ENCODE measurements around the gene GAB1.
A peak's percentile ranks its signal among the peaks of the same experiment; 100 is the strongest.

GAB1 gene

GRCh38 chr4:143359644-143360193 is 23.0 kb downstream of the GAB1 start:
- peak; percentile 30; the same call in 2 of the 3 replicates for ATAC-seq (ENCODE audit: low read depth)

GRCh38 chr4:143360838-143361625 is 24.4 kb downstream of the GAB1 start:
- Histone ChIP-seq H3K27ac (ENCODE audit: poor library complexity, severe bottlenecking) (peak overlapping the region; percentile 94), H3K27me3 (ENCODE audit: insufficient read depth, poor library complexity, severe bottlenecking) (no peaks in the 10 kb centered on the region), H3K36me3 (ENCODE audit: low read depth) (no peaks in the 10 kb centered on the region), H3K4me3 (ENCODE audit: severe bottlenecking) (no peak overlapping the region), H3K4me1 (ENCODE audit: insufficient read depth, poor library complexity, severe bottlenecking) (peaks cover 52% of the 10 kb centered on the region), H3K9me3 (ENCODE audit: severe bottlenecking) (no peaks in the 10 kb centered on the region)
- no peak for TF ChIP-seq CTCF (IDR thresholded peaks at IDR 0.05; ENCODE audit: poor library complexity, severe bottlenecking)
- no peak for ATAC-seq (ENCODE audit: low read depth)
- DNase-seq (ENCODE audit: low spot score): no peak

More at GRCh38 chr4:143359644-143360193, 23.0 kb downstream of the GAB1 start:
- no peaks in the 10 kb centered on the region for H3K9me3 ChIP-seq (ENCODE audit: severe bottlenecking)
- H3K4me3 ChIP-seq (ENCODE audit: severe bottlenecking): no peak overlapping the region
- peak overlapping the region; percentile 94 for H3K27ac ChIP-seq (ENCODE audit: poor library complexity, severe bottlenecking)
- no peaks in the 10 kb centered on the region for H3K36me3 ChIP-seq (ENCODE audit: low read depth)
- no peak for DNase-seq (ENCODE audit: low spot score)
- peaks cover 63% of the 10 kb centered on the region for H3K4me1 ChIP-seq (ENCODE audit: insufficient read depth, poor library complexity, severe bottlenecking)
- no peaks in the 10 kb centered on the region for H3K27me3 ChIP-seq (ENCODE audit: insufficient read depth, poor library complexity, severe bottlenecking)
- no peak for TF ChIP-seq CTCF (IDR thresholded peaks at IDR 0.05; ENCODE audit: poor library complexity, severe bottlenecking)

GRCh38 chr4:143362349-143363046 is 25.8 kb downstream of the GAB1 start:
- Histone ChIP-seq H3K27me3 (ENCODE audit: insufficient read depth, poor library complexity, severe bottlenecking) (no peaks in the 10 kb centered on the region), H3K27ac (ENCODE audit: poor library complexity, severe bottlenecking) (no peak overlapping the region), H3K4me3 (ENCODE audit: severe bottlenecking) (no peak overlapping the region), H3K9me3 (ENCODE audit: severe bottlenecking) (no peaks in the 10 kb centered on the region), H3K4me1 (ENCODE audit: insufficient read depth, poor library complexity, severe bottlenecking) (peaks cover 37% of the 10 kb centered on the region), H3K36me3 (ENCODE audit: low read depth) (no peaks in the 10 kb centered on the region)
- TF ChIP-seq CTCF (IDR thresholded peaks at IDR 0.05; ENCODE audit: poor library complexity, severe bottlenecking): no peak
- DNase-seq (ENCODE audit: low spot score) (no peak), ATAC-seq (ENCODE audit: low read depth) (no peak)

GRCh38 chr4:143363332-143363731 is 26.7 kb downstream of the GAB1 start:
- no peak for TF ChIP-seq CTCF (IDR thresholded peaks at IDR 0.05; ENCODE audit: poor library complexity, severe bottlenecking)
- no peak overlapping the region for H3K4me3 ChIP-seq (ENCODE audit: severe bottlenecking)
- H3K27me3 ChIP-seq (ENCODE audit: insufficient read depth, poor library complexity, severe bottlenecking): no peaks in the 10 kb centered on the region
- H3K27ac ChIP-seq (ENCODE audit: poor library complexity, severe bottlenecking): no peak overlapping the region
- no peaks in the 10 kb centered on the region for H3K36me3 ChIP-seq (ENCODE audit: low read depth)
- H3K4me1 ChIP-seq (ENCODE audit: insufficient read depth, poor library complexity, severe bottlenecking): peaks cover 29% of the 10 kb centered on the region
- DNase-seq (ENCODE audit: low spot score) (no peak), ATAC-seq (ENCODE audit: low read depth) (no peak)
- H3K9me3 ChIP-seq (ENCODE audit: severe bottlenecking): no peaks in the 10 kb centered on the region

All from RWPE2 (cell line).